HEK293 (cell line): ENCODE results near the gene OR8B4.

Experiments used
- CTCF ChIP-seq: fragments of 450-650 bp; formaldehyde crosslinking; IDR thresholded peaks from 2 replicates; pipeline ENCODE4 v1.5.1; 2016; ENCODE audit warnings: missing biosample characterization, missing genetic modification characterization
- ZBTB8A ChIP-seq: fragments of 450-650 bp; formaldehyde crosslinking; IDR thresholded peaks from 2 replicates; pipeline ENCODE4 v1.5.1; 2016; ENCODE audit warnings: missing biosample characterization, missing genetic modification characterization
- ZNF133 ChIP-seq: fragments of 450-650 bp; formaldehyde crosslinking; IDR thresholded peaks from 2 replicates; pipeline ENCODE4 v1.5.1; 2016; ENCODE audit warnings: missing biosample characterization, missing genetic modification characterization
- ZNF169 ChIP-seq: fragments of 450-650 bp; formaldehyde crosslinking; IDR thresholded peaks from 2 replicates; pipeline ENCODE4 v1.5.1; 2016; ENCODE audit warnings: missing biosample characterization, missing genetic modification characterization
- ZNF24 ChIP-seq: fragments of 450-650 bp; formaldehyde crosslinking; IDR thresholded peaks from 2 replicates; pipeline ENCODE4 v1.5.1; 2016; ENCODE audit warnings: missing biosample characterization, missing genetic modification characterization
- ZNF274 ChIP-seq, 2 experiments: fragments of 200-500 bp in 1 of 2; fragments of 450-650 bp in 1 of 2; sonication (Bioruptor generic) in 1 of 2; formaldehyde crosslinking in 1 of 2; IDR thresholded peaks; 2 replicates each; pipeline versions ENCODE4 v1.5.1 to v1.6.1; 2014 to 2016; ENCODE audit warnings: borderline replicate concordance in 1 of 2, inconsistent platforms in 1 of 2, low read length in 1 of 2, missing biosample characterization in 1 of 2, missing genetic modification characterization in 1 of 2
- ZNF394 ChIP-seq: fragments of 450-650 bp; formaldehyde crosslinking; IDR thresholded peaks from 2 replicates; pipeline ENCODE4 v1.5.1; 2016; ENCODE audit warnings: missing biosample characterization, missing genetic modification characterization, mild to moderate bottlenecking, moderate library complexity, borderline replicate concordance

- TF ChIP-seq ZNF24 (tag by site-specific recombination) (no peak), ZNF169 (no peak), ZNF133 (tag by site-specific recombination) (no peak), ZNF274 (IDR thresholded peaks at IDR 0.05; ENCODE audit: low read length) (no peak), ZNF274 (tag by site-specific recombination; IDR thresholded peaks at IDR 0.05; ENCODE audit: borderline replicate concordance) (no peak), CTCF (tag by site-specific recombination) (no peak), ZNF394 (tag by site-specific recombination) (no peak), ZBTB8A (tag by site-specific recombination) (no peak)
Measured at GRCh38 chr11:124429599-124429998, 4.9 kb upstream of the OR8B4 start.
